HepG2 (cell line): Measurements from ENCODE around the gene KBTBD2. TPM values are rescaled to one million over a fixed set of nuclear protein-coding genes. Genes with fewer than 3 reads are reported as not detected.

Experiments
- ATAC-seq: fragments of 200-7000 bp; cut with Tn5 transposase; 3 replicates; pipeline ENCODE4 v1.9.1; 2020; ENCODE audit warnings: mild to moderate bottlenecking, moderate library complexity
- BruUV-seq: library from RNA; stranded (reverse); fragments of 400-500 nt; replicated peaks from 2 replicates; lab custom pipeline; 2021; lab: Mats Ljungman, UMichigan
- CTCF ChIA-PET: fragments of 300-600 bp; formaldehyde crosslinking; extraction: SDS; loops from one replicate; lab custom pipeline; 2021; ENCODE audit warnings: low total read pairs, inconsistent platforms, low intra/inter-chr PET ratio; lab: Yijun Ruan, JAX
- POLR2A ChIA-PET: fragments of 350-600 bp; sonication (Branson Sonifier 250); formaldehyde crosslinking; loops from one replicate; lab custom pipeline; 2020; ENCODE audit warnings: antibody characterized with exemption, inconsistent platforms; lab: Yijun Ruan, JAX
- DNase-seq: peaks from one replicate; pipeline ENCODE4 v3.0.0-alpha.2; 2015; ENCODE audit warnings: low spot score
- FAIRE-seq: peaks from 3 replicates; lab custom pipeline; 2011; peaks lifted over from hg19 to GRCh38; lab: Jason Lieb, UNC
- H2AFZ ChIP-seq: one replicate; pipeline ENCODE4 v1.6.1; 2011; ENCODE audit warnings: low read length, inconsistent platforms
- H3K27ac ChIP-seq: fragments of 300-600 bp; 3 replicates; pipeline ENCODE4 v1.8.0; 2011; ENCODE audit warnings: mixed run types, mild to moderate bottlenecking, mixed read lengths, low read length, inconsistent platforms; ENCODE audit not compliant: insufficient read depth; ENCODE audit errors: extremely low read length
- H3K27me3 ChIP-seq, 2 experiments: fragments of 200-600 bp in 1 of 2; 2 replicates in 1 of 2; 3 replicates in 1 of 2; pipeline versions ENCODE4 v1.6.0 to v1.8.0; 2011; ENCODE audit warnings: low read length in 2 of 2, mild to moderate bottlenecking in 2 of 2, moderate library complexity in 2 of 2, inconsistent platforms in 1 of 2; ENCODE audit not compliant: insufficient read depth in 2 of 2, control insufficient read depth in 1 of 2
- H3K36me3 ChIP-seq, 2 experiments: fragments of 200-600 bp in 1 of 2; replicated peaks in 1 of 2; 2 replicates in 1 of 2; 3 replicates in 1 of 2; pipeline versions ENCODE4 v1.5.1 to v1.8.0; 2011; ENCODE audit warnings: low read length in 2 of 2, inconsistent platforms in 1 of 2; ENCODE audit not compliant: insufficient read depth in 2 of 2, control insufficient read depth in 1 of 2
- H3K4me1 ChIP-seq: 2 replicates; pipeline ENCODE4 v1.5.1; 2012; ENCODE audit warnings: low read length, inconsistent platforms; ENCODE audit not compliant: insufficient read depth
- H3K4me2 ChIP-seq: 2 replicates; pipeline ENCODE4 v1.6.0; 2011; ENCODE audit warnings: low read depth, low read length, inconsistent platforms
- H3K4me3 ChIP-seq, 3 experiments: fragments of 200-600 bp in 1 of 3; sonication (generic), shearing (Covaris generic) in 1 of 3; replicated peaks in 1 of 3; 2 replicates each; pipeline ENCODE4 v1.5.1; 2011 to 2016; ENCODE audit warnings: low read length in 3 of 3, inconsistent platforms in 2 of 3, low read depth in 2 of 3, mild to moderate bottlenecking in 2 of 3, control low read depth in 1 of 3, mixed read lengths in 1 of 3; ENCODE audit not compliant: insufficient read depth in 1 of 3
- H3K79me2 ChIP-seq: one replicate; pipeline ENCODE4 v1.6.1; 2011; ENCODE audit warnings: low read length, inconsistent platforms; ENCODE audit not compliant: insufficient read depth
- H3K9ac ChIP-seq: 2 replicates; pipeline ENCODE4 v1.6.0; 2011; ENCODE audit warnings: mild to moderate bottlenecking, low read depth, low read length, inconsistent platforms; ENCODE audit not compliant: insufficient read depth
- H3K9me3 ChIP-seq: 2 replicates; pipeline ENCODE4 v1.5.1; 2012; ENCODE audit warnings: mild to moderate bottlenecking, low read length
- H4K20me1 ChIP-seq: 2 replicates; pipeline ENCODE4 v1.6.0; 2011; ENCODE audit warnings: inconsistent platforms, mild to moderate bottlenecking, low read length, moderate library complexity; ENCODE audit not compliant: insufficient read depth
- NRL ChIP-seq: sonication (generic); formaldehyde crosslinking; IDR thresholded peaks from 2 replicates; pipeline ENCODE4 v1.5.0; 2020; ENCODE audit warnings: missing genetic modification reagents, mild to moderate bottlenecking, moderate library complexity, borderline replicate concordance
- POLR2G ChIP-seq: fragments of 200-400 bp; formaldehyde crosslinking; IDR thresholded peaks from 2 replicates; pipeline ENCODE4 v1.6.1; 2018; ENCODE audit warnings: mild to moderate bottlenecking, low read depth, low read length, moderate library complexity
- ZNF17 ChIP-seq: sonication (generic); formaldehyde crosslinking; IDR thresholded peaks from 2 replicates; pipeline ENCODE4 v1.5.0; 2020; ENCODE audit warnings: mild to moderate bottlenecking, missing genetic modification reagents
- ZNF878 ChIP-seq: sonication (generic); formaldehyde crosslinking; IDR thresholded peaks from 2 replicates; pipeline ENCODE4 v1.8.1; 2023; ENCODE audit warnings: mild to moderate bottlenecking, missing genetic modification reagents, moderate library complexity
- WGBS: methylation state at CpG from one replicate; pipeline ENCODE4 v1.1.6; 2017; ENCODE audit warnings: low lambda C conversion rate; 5-methylcytosine and 5-hydroxymethylcytosine counted together
- in situ Hi-C: cut with HindIII; loops from 2 replicates; pipeline ENCODE4 v1.10.0; 2017; ENCODE audit warnings: low pct_unique_long_range_greater_than_20kb; ENCODE audit not compliant: extremely low pct_ligation_motif_present
- intact Hi-C: fragments of 100-400 bp; cut with micrococcal nuclease; formaldehyde crosslinking; loops from one replicate; pipeline ENCODE4 v1.10.0; 2022; ENCODE audit not compliant: unreplicated experiment
- polyA plus RNA-seq, 8 experiments: library from polyadenylated mRNA; depleted of rRNA in 3 of 8; stranded (reverse) in 7 of 8; unstranded in 1 of 8; fragments of >200 nt; fragmentation: Illumina TruSeq in 4 of 8; extraction: Trizol in 4 of 8; gene quantifications; 2 replicates each; pipeline versions ENCODE4 v1.2.1 to v1.2.3, GENCODE V29; 2011 to 2016; ENCODE audit warnings: low read depth in 4 of 8, missing spikeins in 1 of 8, mixed read lengths in 1 of 8; ENCODE audit not compliant: insufficient read depth in 1 of 8
- total RNA-seq, 5 experiments: library from RNA; depleted of rRNA; stranded (reverse); fragments of >200 nt; fragmentation: Illumina TruSeq; extraction: Trizol; gene quantifications; 2 replicates each; pipeline ENCODE4 v1.2.3, GENCODE V29; 2016; ENCODE audit warnings: low read depth in 1 of 5

KBTBD2 gene
- total and polyA plus RNA-seq, 2 of the 13 experiments (the other 11 are each of a cell fraction or from before 2014, with no cell fraction given): 24.0 to 25.2 TPM

- no peak overlapping the region for H3K4me2 ChIP-seq
- POLR2A ChIA-PET: no interaction called here
- TSS peak; percentile 11 for BruUV-seq
- H3K9me3 ChIP-seq: no peaks in the 10 kb centered on the region
- CTCF ChIA-PET: no interaction called here
- H3K4me3 ChIP-seq: no peak overlapping the region
- DNase-seq: no peak
- no peak overlapping the region for H3K27ac ChIP-seq
- TF ChIP-seq NRL (CRISPR knock-in tag): no peak
- TF ChIP-seq, all 625 proteins: peak for 0
- Histone ChIP-seq H2AFZ (no peak overlapping the region), H3K9ac (no peak overlapping the region), H3K36me3 (peaks cover 13 to 47% of the 10 kb centered on the region in 2 experiments), H3K4me1 (no peaks in the 10 kb centered on the region), H3K27me3 (no peaks in the 10 kb centered on the region), H3K79me2 (no peaks in the 10 kb centered on the region), H4K20me1 (no peaks in the 10 kb centered on the region)
- in situ Hi-C loops (no loop called here), intact Hi-C loops (no loop called here)
- 100% methylated on average over 3 of the region's 3 CpGs for WGBS
- FAIRE-seq (no peak), ATAC-seq (no peak)
These were observed 21.3 kb downstream of the KBTBD2 start for GRCh38 chr7:32870298-32870697.

DNA sequence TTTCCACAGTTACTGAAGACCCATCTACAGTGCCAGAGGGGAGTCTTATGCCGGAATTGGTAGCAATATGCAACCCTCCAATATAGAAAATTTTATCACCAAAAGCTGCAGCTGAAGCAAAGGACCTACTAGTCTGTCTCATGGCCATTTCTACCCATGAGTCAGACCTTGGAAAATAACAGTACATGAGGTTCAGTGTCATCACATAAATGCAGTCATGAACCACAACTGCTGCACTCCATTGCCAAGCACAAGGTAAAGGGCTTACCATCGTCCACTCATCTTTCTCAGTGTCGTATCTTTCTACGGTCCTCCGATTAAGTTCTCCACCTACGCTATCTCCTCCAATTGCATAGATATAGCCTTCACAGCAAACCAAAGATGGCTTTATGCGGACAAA lies 21.8 kb downstream of the KBTBD2 start:
- no peaks in the 10 kb centered on the region for H3K9me3 ChIP-seq
- H3K27me3 ChIP-seq: no peaks in the 10 kb centered on the region
- H3K79me2 ChIP-seq: no peaks in the 10 kb centered on the region
- FAIRE-seq: no peak
- no peaks in the 10 kb centered on the region for H4K20me1 ChIP-seq
- H3K4me3 ChIP-seq: no peak overlapping the region
- POLR2A ChIA-PET: no interaction called here
- H3K4me2 ChIP-seq: no peak overlapping the region
- TF ChIP-seq ZNF17 (CRISPR knock-in tag) (no peak), ZNF878 (CRISPR knock-in tag) (no peak), POLR2G (peak; percentile 28; the same call in 1 of the 2 replicates)
- ATAC-seq: no peak
- no peak overlapping the region for H2AFZ ChIP-seq
- BruUV-seq: no TSS peak
- H3K36me3 ChIP-seq: peaks cover 13 to 41% of the 10 kb centered on the region in 2 experiments
- 95% methylated on average over 7 of the region's 7 CpGs for WGBS
- in situ Hi-C loops (no loop called here), intact Hi-C loops (no loop called here)
- H3K27ac ChIP-seq: no peak overlapping the region
- CTCF ChIA-PET: no interaction called here
- no peak overlapping the region for H3K9ac ChIP-seq
- peaks cover 4% of the 10 kb centered on the region; the same call in 1 of the 2 replicates for H3K4me1 ChIP-seq
- DNase-seq: no peak
